Epithelial cell of proximal tubule (primary cell): Measurements from ENCODE around the gene ACAP2. TPM values are rescaled to one million over a fixed set of nuclear protein-coding genes. Genes with fewer than 3 reads are reported as not detected.

ENCODE experiments used
- DNase-seq: peaks from one replicate; pipeline ENCODE4 v3.0.0-alpha.2; 2011; ENCODE audit warnings: low read depth
- H3K4me3 ChIP-seq: 2 replicates; pipeline ENCODE4 v1.5.1; 2011; ENCODE audit warnings: low read depth, mild to moderate bottlenecking, low read length
- CTCF ChIP-seq: conservative IDR thresholded peaks from 2 replicates; pipeline ENCODE4 v1.5.1; 2012; ENCODE audit warnings: low read depth, mild to moderate bottlenecking, low read length
- total RNA-seq: library from RNA; depleted of rRNA; stranded (reverse); fragments of >200 nt; gene quantifications from 2 replicates; pipeline ENCODE4 v1.2.3, GENCODE V29; 2015

Gene ACAP2
- total RNA-seq, 1 donor from 2014 or later: 26.2 TPM

- H3K4me3 ChIP-seq: no peak overlapping the region
- TF ChIP-seq CTCF: no peak
- DNase-seq: no peak
Observed at GRCh38 chr3:195246581-195246995, 196.2 kb downstream of the ACAP2 start.

DNA sequence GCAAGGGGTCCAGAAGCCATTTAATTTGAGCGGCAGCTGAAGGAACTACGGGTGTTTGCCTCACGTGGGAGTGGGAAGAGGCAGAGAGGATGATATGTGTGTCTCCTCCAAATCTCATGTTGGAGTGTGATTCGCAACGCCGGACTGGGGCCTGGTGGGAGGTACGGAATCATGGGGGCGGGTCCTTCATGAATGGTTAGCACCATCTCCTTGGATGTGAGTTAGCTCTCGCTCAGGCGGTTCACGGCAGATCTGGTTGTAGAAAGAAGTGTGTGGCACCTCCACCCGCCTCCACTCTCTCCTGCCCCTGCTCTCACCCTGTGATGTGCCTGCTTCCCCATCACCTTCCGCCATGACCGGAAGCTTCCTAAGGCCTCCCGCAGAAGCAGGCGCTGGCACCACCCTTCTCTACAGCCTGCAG lies 197.3 kb downstream of the ACAP2 start:
- no peak overlapping the region for H3K4me3 ChIP-seq
- DNase-seq: no peak
- TF ChIP-seq CTCF: no peak

- no peak for TF ChIP-seq CTCF
- no peak overlapping the region for H3K4me3 ChIP-seq
- no peak for DNase-seq
Observed at GRCh38 chr3:195241592-195242355, 201.0 kb downstream of the ACAP2 start.

DNA sequence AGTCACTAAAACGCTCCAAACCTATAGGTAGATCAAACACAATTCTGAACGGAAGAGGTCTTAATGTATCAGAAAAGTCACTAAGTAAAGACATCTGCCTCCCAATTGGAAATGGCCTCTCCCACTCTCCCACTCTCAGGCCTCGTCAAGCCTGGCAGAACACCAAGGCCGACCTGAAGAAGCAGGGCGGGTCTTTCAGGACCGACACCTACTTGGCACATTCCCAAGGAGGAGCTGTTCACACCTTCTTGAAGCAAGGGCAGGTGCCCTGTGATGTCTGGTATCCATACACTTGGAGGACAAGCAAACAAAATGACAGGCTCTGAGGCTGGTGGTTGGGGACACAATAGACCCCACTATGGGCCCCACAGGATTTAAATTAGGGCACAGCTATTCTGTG lies 201.9 kb downstream of the ACAP2 start:
- H3K4me3 ChIP-seq: no peak overlapping the region
- TF ChIP-seq CTCF: no peak
- no peak for DNase-seq

DNA sequence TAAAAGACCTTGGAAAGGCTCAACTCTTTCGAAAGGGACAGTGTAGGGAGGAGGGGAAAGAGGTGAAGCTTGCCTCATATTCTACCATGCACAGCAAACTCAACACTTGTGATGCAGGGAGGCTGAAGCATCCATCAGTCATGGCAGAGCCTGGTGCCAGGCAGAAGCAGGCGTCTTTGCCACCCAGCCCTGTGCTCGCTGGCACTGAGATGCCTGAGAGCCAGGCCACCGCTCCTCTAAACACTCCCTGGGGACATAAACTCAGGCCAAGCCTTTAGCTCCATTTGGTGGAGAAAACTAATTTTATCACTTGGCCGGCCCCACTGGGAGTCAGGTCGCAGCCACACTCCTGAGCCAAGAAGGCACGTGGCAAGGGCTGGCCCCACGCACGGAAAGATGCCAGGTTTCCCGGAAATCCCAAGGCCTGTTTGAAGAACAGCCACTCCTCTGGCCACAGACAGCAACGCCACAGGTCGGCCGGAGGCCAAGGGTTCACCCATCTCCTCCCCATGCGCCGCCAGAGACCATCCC lies 202.6 kb downstream of the ACAP2 start:
- no peak overlapping the region for H3K4me3 ChIP-seq
- DNase-seq: no peak

GRCh38 chr3:195239121-195239520 lies 203.7 kb downstream of the ACAP2 start:
- TF ChIP-seq CTCF: no peak

More for the DNA sequence above, 202.6 kb downstream of the ACAP2 start:
- no peak for TF ChIP-seq CTCF

More at GRCh38 chr3:195239121-195239520, 203.7 kb downstream of the ACAP2 start:
- no peak for DNase-seq
- no peak overlapping the region for H3K4me3 ChIP-seq
